Neural cell (in vitro differentiated cells): ENCODE data around the gene MYCN.

Experiments
- EP300 ChIP-seq: fragments of 450-650 bp; conservative IDR thresholded peaks from 2 replicates; pipeline ENCODE4 v1.6.1; 2014; ENCODE audit warnings: antibody characterized with exemption, mild to moderate bottlenecking, moderate library complexity; ENCODE audit not compliant: poor library complexity, severe bottlenecking
- MXI1 ChIP-seq: fragments of 450-650 bp; conservative IDR thresholded peaks from 2 replicates; pipeline ENCODE4 v1.6.1; 2014; ENCODE audit warnings: antibody characterized with exemption, mild to moderate bottlenecking; ENCODE audit not compliant: poor library complexity, severe bottlenecking
- RAD21 ChIP-seq: fragments of 450-650 bp; conservative IDR thresholded peaks from 2 replicates; pipeline ENCODE4 v1.6.1; 2014; ENCODE audit warnings: antibody characterized with exemption, mild to moderate bottlenecking, moderate library complexity
- TF ChIP-seq, protein P1 (sequence below): fragments of 450-650 bp; IDR thresholded peaks from 2 replicates; pipeline ENCODE4 v1.5.1; 2014; ENCODE audit warnings: antibody characterized with exemption, mild to moderate bottlenecking, moderate library complexity; ENCODE audit not compliant: poor library complexity, severe bottlenecking
- TF ChIP-seq, protein P2 (sequence below): IDR thresholded peaks from 2 replicates; pipeline ENCODE4 v1.6.1; 2012; ENCODE audit warnings: borderline replicate concordance

DNA sequence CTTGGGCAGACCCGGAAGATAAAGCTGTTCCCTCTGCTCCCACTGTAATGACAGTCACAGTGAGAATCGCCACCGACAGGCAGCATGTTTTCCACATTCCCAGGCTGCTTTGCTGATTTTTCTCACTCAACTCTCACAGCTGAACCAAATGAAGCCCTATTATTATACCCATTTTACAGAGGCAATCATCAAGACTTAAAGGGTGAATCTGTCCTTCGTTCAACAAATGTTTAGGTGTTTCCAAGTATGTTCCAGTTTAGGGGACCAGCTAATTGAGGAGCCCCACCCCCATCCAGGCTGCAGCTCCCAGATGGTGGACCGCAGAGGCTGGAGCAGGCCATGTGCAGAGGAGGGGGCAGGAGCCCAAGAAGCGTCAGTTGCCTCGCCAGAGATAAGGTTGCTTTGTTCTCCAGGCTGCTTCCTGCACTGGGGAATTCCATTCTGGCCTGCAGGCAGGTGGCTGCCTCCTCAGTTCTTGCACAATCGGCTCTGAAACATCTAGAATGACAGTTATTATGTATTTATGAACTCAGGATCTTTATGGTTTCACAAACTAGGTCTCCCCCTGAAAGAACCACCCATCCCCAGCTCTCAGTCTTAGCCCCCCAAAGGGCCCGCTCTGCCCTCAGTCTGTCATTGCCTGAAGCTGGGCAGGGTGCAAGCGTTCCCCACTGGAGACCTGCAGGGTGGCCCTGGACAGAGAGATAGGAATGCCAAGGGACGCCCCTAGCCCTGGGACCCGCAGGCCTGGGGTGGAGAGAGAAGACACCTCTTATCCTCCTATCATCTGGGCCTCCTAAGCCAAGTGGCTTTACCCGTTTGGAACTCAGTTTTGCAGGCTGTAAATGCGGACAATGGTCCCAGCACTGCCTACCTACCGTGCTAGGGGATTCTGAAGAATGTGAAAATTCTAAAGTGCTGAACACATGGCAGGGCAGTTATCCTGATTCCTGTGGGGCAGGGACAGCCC, 49.1 kb upstream of the MYCN start:
- TF ChIP-seq, protein P1, sequence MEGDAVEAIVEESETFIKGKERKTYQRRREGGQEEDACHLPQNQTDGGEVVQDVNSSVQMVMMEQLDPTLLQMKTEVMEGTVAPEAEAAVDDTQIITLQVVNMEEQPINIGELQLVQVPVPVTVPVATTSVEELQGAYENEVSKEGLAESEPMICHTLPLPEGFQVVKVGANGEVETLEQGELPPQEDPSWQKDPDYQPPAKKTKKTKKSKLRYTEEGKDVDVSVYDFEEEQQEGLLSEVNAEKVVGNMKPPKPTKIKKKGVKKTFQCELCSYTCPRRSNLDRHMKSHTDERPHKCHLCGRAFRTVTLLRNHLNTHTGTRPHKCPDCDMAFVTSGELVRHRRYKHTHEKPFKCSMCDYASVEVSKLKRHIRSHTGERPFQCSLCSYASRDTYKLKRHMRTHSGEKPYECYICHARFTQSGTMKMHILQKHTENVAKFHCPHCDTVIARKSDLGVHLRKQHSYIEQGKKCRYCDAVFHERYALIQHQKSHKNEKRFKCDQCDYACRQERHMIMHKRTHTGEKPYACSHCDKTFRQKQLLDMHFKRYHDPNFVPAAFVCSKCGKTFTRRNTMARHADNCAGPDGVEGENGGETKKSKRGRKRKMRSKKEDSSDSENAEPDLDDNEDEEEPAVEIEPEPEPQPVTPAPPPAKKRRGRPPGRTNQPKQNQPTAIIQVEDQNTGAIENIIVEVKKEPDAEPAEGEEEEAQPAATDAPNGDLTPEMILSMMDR: no peak
- no peak for TF ChIP-seq EP300
- TF ChIP-seq MXI1: no peak
- TF ChIP-seq, protein P2, sequence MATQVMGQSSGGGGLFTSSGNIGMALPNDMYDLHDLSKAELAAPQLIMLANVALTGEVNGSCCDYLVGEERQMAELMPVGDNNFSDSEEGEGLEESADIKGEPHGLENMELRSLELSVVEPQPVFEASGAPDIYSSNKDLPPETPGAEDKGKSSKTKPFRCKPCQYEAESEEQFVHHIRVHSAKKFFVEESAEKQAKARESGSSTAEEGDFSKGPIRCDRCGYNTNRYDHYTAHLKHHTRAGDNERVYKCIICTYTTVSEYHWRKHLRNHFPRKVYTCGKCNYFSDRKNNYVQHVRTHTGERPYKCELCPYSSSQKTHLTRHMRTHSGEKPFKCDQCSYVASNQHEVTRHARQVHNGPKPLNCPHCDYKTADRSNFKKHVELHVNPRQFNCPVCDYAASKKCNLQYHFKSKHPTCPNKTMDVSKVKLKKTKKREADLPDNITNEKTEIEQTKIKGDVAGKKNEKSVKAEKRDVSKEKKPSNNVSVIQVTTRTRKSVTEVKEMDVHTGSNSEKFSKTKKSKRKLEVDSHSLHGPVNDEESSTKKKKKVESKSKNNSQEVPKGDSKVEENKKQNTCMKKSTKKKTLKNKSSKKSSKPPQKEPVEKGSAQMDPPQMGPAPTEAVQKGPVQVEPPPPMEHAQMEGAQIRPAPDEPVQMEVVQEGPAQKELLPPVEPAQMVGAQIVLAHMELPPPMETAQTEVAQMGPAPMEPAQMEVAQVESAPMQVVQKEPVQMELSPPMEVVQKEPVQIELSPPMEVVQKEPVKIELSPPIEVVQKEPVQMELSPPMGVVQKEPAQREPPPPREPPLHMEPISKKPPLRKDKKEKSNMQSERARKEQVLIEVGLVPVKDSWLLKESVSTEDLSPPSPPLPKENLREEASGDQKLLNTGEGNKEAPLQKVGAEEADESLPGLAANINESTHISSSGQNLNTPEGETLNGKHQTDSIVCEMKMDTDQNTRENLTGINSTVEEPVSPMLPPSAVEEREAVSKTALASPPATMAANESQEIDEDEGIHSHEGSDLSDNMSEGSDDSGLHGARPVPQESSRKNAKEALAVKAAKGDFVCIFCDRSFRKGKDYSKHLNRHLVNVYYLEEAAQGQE: no peak
- no peak for TF ChIP-seq RAD21
